GM10266 (cell line): ENCODE results near the gene USP49.

Source experiments
- DNase-seq: peaks from one replicate; pipeline ENCODE4 v3.0.0; 2012; ENCODE audit errors: extremely low spot score
- TF ChIP-seq, protein P1 (sequence below): IDR thresholded peaks from 2 replicates; pipeline ENCODE4 v1.5.1; 2012; ENCODE audit warnings: mild to moderate bottlenecking, low read depth; ENCODE audit not compliant: control insufficient read depth, insufficient read depth; ENCODE audit errors: missing control alignments

USP49 gene

DNA sequence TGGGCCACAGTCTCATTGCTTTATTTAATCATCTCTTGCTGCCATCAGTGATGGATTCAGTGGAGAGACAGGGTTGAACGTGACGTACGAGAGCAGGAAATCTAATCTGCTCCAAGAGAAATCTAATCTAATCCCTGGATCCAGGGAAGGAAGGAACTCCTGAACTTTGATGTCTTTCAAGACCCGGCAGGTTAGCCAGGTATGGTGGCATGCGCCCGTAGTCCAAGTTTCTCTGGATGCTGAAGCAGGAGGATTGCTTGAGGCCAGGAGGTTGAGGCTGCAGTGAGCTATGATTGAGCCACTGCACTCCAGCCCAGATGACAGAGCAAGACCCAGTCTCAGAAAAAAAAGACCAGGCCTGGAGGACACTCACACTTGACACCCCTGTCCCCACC, 136.5 kb downstream of the USP49 start:
- no peak for DNase-seq
- TF ChIP-seq, protein P1, sequence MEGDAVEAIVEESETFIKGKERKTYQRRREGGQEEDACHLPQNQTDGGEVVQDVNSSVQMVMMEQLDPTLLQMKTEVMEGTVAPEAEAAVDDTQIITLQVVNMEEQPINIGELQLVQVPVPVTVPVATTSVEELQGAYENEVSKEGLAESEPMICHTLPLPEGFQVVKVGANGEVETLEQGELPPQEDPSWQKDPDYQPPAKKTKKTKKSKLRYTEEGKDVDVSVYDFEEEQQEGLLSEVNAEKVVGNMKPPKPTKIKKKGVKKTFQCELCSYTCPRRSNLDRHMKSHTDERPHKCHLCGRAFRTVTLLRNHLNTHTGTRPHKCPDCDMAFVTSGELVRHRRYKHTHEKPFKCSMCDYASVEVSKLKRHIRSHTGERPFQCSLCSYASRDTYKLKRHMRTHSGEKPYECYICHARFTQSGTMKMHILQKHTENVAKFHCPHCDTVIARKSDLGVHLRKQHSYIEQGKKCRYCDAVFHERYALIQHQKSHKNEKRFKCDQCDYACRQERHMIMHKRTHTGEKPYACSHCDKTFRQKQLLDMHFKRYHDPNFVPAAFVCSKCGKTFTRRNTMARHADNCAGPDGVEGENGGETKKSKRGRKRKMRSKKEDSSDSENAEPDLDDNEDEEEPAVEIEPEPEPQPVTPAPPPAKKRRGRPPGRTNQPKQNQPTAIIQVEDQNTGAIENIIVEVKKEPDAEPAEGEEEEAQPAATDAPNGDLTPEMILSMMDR = no peak

DNA sequence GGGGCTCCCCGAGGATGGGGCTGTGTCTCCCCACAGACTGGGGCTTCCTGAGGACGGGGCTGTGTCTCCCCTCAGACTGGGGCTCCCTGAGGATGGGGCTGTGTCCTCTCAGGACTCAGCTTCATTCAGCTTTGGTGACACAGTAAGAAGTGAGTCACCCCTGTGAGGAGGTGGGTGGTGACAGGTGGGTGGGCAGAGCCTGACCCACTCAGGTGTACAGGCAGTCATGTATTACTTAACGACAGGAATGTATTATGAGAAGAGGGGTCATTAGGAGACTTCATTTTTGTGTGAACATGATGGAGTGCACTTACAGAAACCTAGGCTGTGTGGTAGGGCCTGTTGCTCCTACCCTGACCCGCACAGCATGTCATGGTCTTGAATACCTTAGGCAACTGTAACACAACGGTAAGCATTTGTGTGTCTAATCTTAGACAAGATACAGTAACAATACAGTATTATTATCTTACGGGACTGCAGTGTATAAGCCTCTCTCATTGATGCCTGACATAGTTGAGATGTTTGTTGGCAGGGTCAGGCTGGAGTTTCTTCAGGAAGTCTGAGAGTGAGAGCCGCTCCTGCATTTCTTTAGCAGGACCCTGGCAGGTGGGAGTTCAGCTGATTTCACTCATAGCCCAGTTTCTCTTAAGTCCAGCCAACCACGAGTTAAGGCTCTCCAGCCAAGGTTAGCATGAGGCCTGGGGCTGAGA, 137.1 kb downstream of the USP49 start:
- no peak for DNase-seq

DNA sequence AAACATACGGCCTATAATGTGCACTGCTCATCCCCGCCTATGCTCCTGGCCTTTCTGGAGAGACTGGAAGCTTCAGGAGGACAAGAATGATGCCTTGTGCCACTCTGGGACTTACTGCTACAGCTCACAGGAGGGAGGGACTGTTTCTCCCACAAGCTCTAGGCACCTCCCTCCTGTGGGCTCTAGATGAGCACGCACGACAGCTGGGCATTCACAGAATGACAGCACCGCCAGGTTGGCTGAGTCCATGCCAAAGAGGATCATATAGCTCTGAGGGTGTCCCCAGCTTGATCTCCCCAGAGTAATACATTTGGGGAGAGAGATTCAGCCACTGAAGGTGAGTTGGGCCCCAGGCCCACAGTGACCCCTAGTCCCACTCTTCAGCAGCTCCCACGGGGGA, 137.9 kb downstream of the USP49 start:
- no peak for DNase-seq
- TF ChIP-seq, protein P1 = no peak

More for the DNA sequence above, 137.1 kb downstream of the USP49 start:
- TF ChIP-seq, protein P1 = no peak

DNA sequence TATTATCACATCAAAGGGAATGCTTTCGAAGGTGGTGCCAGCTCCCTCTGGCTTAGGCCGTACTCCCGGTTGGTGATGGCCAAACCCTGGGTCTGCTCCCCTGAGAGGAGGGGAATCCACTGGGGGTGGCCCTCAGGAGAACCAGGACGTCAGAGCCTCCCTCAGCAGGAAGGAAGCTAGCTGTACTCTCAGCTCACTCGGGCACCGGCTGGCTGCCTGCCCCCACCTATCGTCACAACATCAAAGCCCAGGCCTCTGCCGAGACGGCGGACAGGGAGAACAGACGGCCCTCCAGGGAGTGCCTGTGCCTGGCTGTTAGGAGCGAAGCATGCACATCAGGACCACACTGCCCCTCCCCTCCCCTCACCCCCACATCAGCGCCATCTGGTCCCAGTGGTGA, 138.8 kb downstream of the USP49 start:
- no peak for DNase-seq
- TF ChIP-seq, protein P1 = no peak

DNA sequence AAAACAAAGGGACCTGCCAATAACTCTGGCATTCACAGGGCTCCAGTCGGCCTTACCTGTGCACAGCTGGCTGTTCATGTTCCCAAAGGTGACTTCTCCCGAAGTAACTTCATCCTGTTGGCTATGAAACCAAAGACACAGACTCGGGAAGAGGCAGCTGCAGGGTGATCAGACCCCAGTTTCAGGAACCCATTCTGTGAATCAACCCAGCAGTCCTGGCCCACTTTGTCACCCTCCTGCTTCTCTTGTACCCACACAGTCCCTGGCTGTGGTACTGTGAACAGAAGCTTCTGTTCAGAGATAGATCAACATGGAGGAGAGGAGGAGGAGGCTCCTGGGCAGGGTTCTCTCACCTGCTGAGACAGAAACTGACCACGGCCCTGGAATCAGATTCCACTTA, 139.3 kb downstream of the USP49 start:
- DNase-seq = no peak
- TF ChIP-seq, protein P1 = no peak

DNA sequence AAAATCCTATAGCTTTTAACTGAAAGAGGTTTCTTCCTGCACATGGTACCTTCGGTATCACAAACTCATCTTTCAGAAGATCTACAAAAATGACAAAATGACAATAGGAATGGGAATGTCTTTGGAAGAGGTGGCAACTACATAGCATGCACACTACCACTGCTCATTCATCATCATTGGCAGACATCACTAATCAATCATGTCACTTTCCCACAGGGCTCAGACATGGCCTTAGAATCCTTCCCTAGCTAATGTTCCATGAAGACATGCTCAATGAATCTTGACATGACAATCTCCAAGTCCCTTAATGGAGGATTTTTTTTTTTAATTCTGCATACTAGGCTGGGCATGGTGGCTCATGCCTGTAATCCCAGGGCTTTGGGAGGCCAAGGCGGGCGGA, 144.8 kb downstream of the USP49 start:
- TF ChIP-seq, protein P1 = no peak
- no peak for DNase-seq

DNA sequence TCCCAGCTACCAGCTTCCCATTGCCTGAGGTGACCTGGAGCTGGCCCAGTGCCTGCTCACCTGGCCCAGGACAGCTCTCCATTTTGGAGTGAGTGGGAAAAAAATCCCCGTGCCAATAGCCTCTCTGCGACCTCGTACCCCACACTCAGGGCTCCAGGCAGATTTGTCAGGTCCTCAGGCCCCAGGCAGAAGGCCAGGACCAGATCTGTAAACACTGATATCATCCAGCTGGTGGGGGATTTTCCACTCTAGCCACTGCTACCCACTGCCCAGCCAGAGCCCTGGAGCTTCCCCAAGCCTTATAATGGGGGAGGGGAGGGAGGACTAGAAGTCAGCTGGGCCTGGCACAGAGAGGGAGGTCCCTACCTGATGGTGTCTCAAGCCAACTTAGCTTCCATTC, 146.6 kb downstream of the USP49 start:
- TF ChIP-seq, protein P1 = no peak
- no peak for DNase-seq
